WTC11 (cell line): ENCODE measurements around the gene ATP2B1. TPM values are rescaled to one million over a fixed set of nuclear protein-coding genes. Genes with fewer than 3 reads are reported as not detected.

ENCODE experiments used
- ATAC-seq: fragments of 200-7000 bp; cut with Tn5 transposase; 2 replicates; pipeline ENCODE4 v1.10.0; 2021; ENCODE audit warnings: mild to moderate bottlenecking, moderate library complexity
- CTCF ChIA-PET: fragments of 300-600 bp; sonication (Branson Sonifier 250); formaldehyde crosslinking; loops from one replicate; lab custom pipeline; 2021; ENCODE audit warnings: antibody characterized with exemption; lab: Charles Lee
- POLR2A ChIA-PET: fragments of 350-600 bp; sonication (Branson Sonifier 250); formaldehyde crosslinking; loops from one replicate; lab custom pipeline; 2021; ENCODE audit warnings: antibody characterized with exemption; lab: Charles Lee
- DNase-seq: peaks from one replicate; pipeline ENCODE4 v3.0.0; 2021; ENCODE audit warnings: low spot score
- H3K27ac Mint-ChIP-seq: 2 replicates; pipeline ENCODE4 v1.8.0; 2021; ENCODE audit warnings: mixed read lengths
- H3K27me3 Mint-ChIP-seq: 2 replicates; pipeline ENCODE4 v1.8.0; 2021; ENCODE audit warnings: low read depth, mild to moderate bottlenecking, moderate library complexity, mixed read lengths
- H3K36me3 Mint-ChIP-seq: 2 replicates; pipeline ENCODE4 v1.8.0; 2021; ENCODE audit warnings: mixed read lengths
- H3K4me1 Mint-ChIP-seq: 2 replicates; pipeline ENCODE4 v1.8.0; 2022; ENCODE audit warnings: mixed read lengths
- H3K4me3 Mint-ChIP-seq: 2 replicates; pipeline ENCODE4 v1.8.0; 2021; ENCODE audit warnings: mild to moderate bottlenecking, moderate library complexity, mixed read lengths
- H3K9me3 Mint-ChIP-seq: 2 replicates; pipeline ENCODE4 v1.8.0; 2021; ENCODE audit warnings: mixed read lengths
- ATF3 ChIP-seq: sonication (generic); formaldehyde crosslinking; conservative IDR thresholded peaks from 2 replicates; pipeline ENCODE4 v1.8.1; 2022; ENCODE audit warnings: mild to moderate bottlenecking, missing genetic modification reagents
- ATF6 ChIP-seq: sonication (generic); formaldehyde crosslinking; IDR thresholded peaks from 2 replicates; pipeline ENCODE4 v1.8.1; 2023; ENCODE audit warnings: mild to moderate bottlenecking, missing genetic modification reagents
- E2F1 ChIP-seq: sonication (generic); formaldehyde crosslinking; IDR thresholded peaks from 2 replicates; pipeline ENCODE4 v1.8.0; 2022; ENCODE audit warnings: mild to moderate bottlenecking, missing genetic modification reagents
- ELF4 ChIP-seq: sonication (generic); formaldehyde crosslinking; IDR thresholded peaks from 2 replicates; pipeline ENCODE4 v1.8.1; 2022; ENCODE audit warnings: low read depth, mild to moderate bottlenecking, moderate library complexity, missing genetic modification reagents
- ETV6 ChIP-seq: sonication (generic); formaldehyde crosslinking; IDR thresholded peaks from 2 replicates; pipeline ENCODE4 v1.8.1; 2022; ENCODE audit warnings: mild to moderate bottlenecking, missing genetic modification reagents
- FOXP4 ChIP-seq: sonication (generic); formaldehyde crosslinking; IDR thresholded peaks from 2 replicates; pipeline ENCODE4 v1.8.0; 2022; ENCODE audit warnings: mild to moderate bottlenecking, missing genetic modification reagents
- KAT7 ChIP-seq: sonication (generic); formaldehyde crosslinking; IDR thresholded peaks from 2 replicates; pipeline ENCODE4 v1.8.1; 2023; ENCODE audit warnings: missing genetic modification reagents, mild to moderate bottlenecking, borderline replicate concordance
- MYBL2 ChIP-seq: sonication (generic); formaldehyde crosslinking; IDR thresholded peaks from 2 replicates; pipeline ENCODE4 v1.8.1; 2023; ENCODE audit warnings: mild to moderate bottlenecking, moderate library complexity, missing genetic modification reagents
- NFATC4 ChIP-seq: fragments of 250-450 bp; sonication (Bioruptor Pico); IDR thresholded peaks from 2 replicates; pipeline ENCODE4 v1.9.0; 2021; ENCODE audit warnings: mild to moderate bottlenecking
- PRRX2 ChIP-seq: fragments of 250-450 bp; sonication (Bioruptor Pico); IDR thresholded peaks from 2 replicates; pipeline ENCODE4 v1.8.0; 2021; ENCODE audit warnings: mild to moderate bottlenecking
- RORB ChIP-seq: fragments of 250-450 bp; sonication (Bioruptor Pico); IDR thresholded peaks from 2 replicates; pipeline ENCODE4 v1.9.0; 2021; ENCODE audit warnings: mild to moderate bottlenecking
- SMAD3 ChIP-seq: sonication (generic); formaldehyde crosslinking; IDR thresholded peaks from 2 replicates; pipeline ENCODE4 v1.8.0; 2022; ENCODE audit warnings: missing genetic modification reagents, mild to moderate bottlenecking, borderline replicate concordance
- SMAD4 ChIP-seq: sonication (generic); formaldehyde crosslinking; IDR thresholded peaks from 2 replicates; pipeline ENCODE4 v1.8.0; 2022; ENCODE audit warnings: mild to moderate bottlenecking, missing genetic modification reagents
- ZBTB21 ChIP-seq: sonication (generic); formaldehyde crosslinking; IDR thresholded peaks from 2 replicates; pipeline ENCODE4 v1.8.1; 2023; ENCODE audit warnings: mild to moderate bottlenecking, missing genetic modification reagents, borderline replicate concordance
- total RNA-seq: library from RNA; stranded (reverse); gene quantifications from 3 replicates; pipeline ENCODE4 v1.2.3, GENCODE V29; 2021
- TF ChIP-seq, protein P1 (sequence below): fragments of 200-600 bp; IDR thresholded peaks from 2 replicates; pipeline ENCODE4 v1.8.0; 2022; ENCODE audit warnings: antibody characterized with exemption
- TF ChIP-seq, protein P2 (sequence below): sonication (generic); formaldehyde crosslinking; IDR thresholded peaks from 2 replicates; pipeline ENCODE4 v1.8.0; 2022; ENCODE audit warnings: mild to moderate bottlenecking, missing genetic modification reagents
- TF ChIP-seq, protein P3 (sequence below): fragments of 250-450 bp; sonication (Bioruptor Pico); IDR thresholded peaks from 2 replicates; pipeline ENCODE4 v1.9.0; 2021; ENCODE audit warnings: mild to moderate bottlenecking
- TF ChIP-seq, protein P4 (sequence below): sonication (generic); formaldehyde crosslinking; IDR thresholded peaks from 2 replicates; pipeline ENCODE4 v1.8.1; 2023; ENCODE audit warnings: mild to moderate bottlenecking, moderate library complexity, missing genetic modification reagents
- TF ChIP-seq, protein P5 (sequence below): fragments of 250-450 bp; sonication (Bioruptor Pico); conservative IDR thresholded peaks from 2 replicates; pipeline ENCODE4 v1.9.0; 2021; ENCODE audit warnings: mild to moderate bottlenecking

Gene ATP2B1
- total RNA-seq, 1 experiment from 2014 or later, result 31.7 TPM

GRCh38 chr12:89697296-89697695, 11.3 kb downstream of the ATP2B1 start (continued):
- no peak for TF ChIP-seq FOXP4 (CRISPR knock-in tag)
- no peak for TF ChIP-seq NFATC4 (CRISPR knock-in tag)
- TF ChIP-seq, protein P1, sequence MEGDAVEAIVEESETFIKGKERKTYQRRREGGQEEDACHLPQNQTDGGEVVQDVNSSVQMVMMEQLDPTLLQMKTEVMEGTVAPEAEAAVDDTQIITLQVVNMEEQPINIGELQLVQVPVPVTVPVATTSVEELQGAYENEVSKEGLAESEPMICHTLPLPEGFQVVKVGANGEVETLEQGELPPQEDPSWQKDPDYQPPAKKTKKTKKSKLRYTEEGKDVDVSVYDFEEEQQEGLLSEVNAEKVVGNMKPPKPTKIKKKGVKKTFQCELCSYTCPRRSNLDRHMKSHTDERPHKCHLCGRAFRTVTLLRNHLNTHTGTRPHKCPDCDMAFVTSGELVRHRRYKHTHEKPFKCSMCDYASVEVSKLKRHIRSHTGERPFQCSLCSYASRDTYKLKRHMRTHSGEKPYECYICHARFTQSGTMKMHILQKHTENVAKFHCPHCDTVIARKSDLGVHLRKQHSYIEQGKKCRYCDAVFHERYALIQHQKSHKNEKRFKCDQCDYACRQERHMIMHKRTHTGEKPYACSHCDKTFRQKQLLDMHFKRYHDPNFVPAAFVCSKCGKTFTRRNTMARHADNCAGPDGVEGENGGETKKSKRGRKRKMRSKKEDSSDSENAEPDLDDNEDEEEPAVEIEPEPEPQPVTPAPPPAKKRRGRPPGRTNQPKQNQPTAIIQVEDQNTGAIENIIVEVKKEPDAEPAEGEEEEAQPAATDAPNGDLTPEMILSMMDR, result no peak
- TF ChIP-seq, protein P2, sequence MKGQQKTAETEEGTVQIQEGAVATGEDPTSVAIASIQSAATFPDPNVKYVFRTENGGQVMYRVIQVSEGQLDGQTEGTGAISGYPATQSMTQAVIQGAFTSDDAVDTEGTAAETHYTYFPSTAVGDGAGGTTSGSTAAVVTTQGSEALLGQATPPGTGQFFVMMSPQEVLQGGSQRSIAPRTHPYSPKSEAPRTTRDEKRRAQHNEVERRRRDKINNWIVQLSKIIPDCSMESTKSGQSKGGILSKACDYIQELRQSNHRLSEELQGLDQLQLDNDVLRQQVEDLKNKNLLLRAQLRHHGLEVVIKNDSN (CRISPR knock-in tag), result no peak
- TF ChIP-seq ZBTB21 (CRISPR knock-in tag), result no peak

- ATAC-seq, result no peak
- POLR2A ChIA-PET, result no interaction called here
These were observed 12.8 kb downstream of the ATP2B1 start for GRCh38 chr12:89695830-89696229.

GRCh38 chr12:89695100-89695499, 13.5 kb downstream of the ATP2B1 start:
- DNase-seq (no peak), ATAC-seq (no peak)
- Mint-ChIP-seq H3K36me3 (no peaks in the 10 kb centered on the region), H3K9me3 (no peaks in the 10 kb centered on the region), H3K27me3 (no peaks in the 10 kb centered on the region), H3K4me3 (no peak overlapping the region), H3K27ac (no peak overlapping the region), H3K4me1 (peaks cover 35% of the 10 kb centered on the region)
- ChIA-PET POLR2A (no interaction called here), CTCF (no interaction called here)
- TF ChIP-seq, protein P3, sequence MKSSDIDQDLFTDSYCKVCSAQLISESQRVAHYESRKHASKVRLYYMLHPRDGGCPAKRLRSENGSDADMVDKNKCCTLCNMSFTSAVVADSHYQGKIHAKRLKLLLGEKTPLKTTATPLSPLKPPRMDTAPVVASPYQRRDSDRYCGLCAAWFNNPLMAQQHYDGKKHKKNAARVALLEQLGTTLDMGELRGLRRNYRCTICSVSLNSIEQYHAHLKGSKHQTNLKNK (CRISPR knock-in tag), result no peak
- TF ChIP-seq RORB (CRISPR knock-in tag) (no peak), ATF6 (no peak), ELF4 (CRISPR knock-in tag) (no peak), ETV6 (CRISPR knock-in tag) (no peak), E2F1 (CRISPR knock-in tag) (no peak), PRRX2 (CRISPR knock-in tag) (no peak), MYBL2 (CRISPR knock-in tag) (no peak)
- TF ChIP-seq, protein P4, sequence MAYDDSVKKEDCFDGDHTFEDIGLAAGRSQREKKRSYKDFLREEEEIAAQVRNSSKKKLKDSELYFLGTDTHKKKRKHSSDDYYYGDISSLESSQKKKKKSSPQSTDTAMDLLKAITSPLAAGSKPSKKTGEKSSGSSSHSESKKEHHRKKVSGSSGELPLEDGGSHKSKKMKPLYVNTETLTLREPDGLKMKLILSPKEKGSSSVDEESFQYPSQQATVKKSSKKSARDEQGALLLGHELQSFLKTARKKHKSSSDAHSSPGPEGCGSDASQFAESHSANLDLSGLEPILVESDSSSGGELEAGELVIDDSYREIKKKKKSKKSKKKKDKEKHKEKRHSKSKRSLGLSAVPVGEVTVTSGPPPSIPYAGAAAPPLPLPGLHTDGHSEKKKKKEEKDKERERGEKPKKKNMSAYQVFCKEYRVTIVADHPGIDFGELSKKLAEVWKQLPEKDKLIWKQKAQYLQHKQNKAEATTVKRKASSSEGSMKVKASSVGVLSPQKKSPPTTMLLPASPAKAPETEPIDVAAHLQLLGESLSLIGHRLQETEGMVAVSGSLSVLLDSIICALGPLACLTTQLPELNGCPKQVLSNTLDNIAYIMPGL (CRISPR knock-in tag), result no peak
- TF ChIP-seq, protein P1, result no peak

More at GRCh38 chr12:89695830-89696229, 12.8 kb downstream of the ATP2B1 start:
- H3K27ac Mint-ChIP-seq, result 0 out of 2 replicates have a peak overlapping the region, but pooled peaks have one; percentile 23
- peaks cover 37% of the 10 kb centered on the region for H3K4me1 Mint-ChIP-seq
- CTCF ChIA-PET, result no interaction called here
- H3K36me3 Mint-ChIP-seq, result no peaks in the 10 kb centered on the region
- DNase-seq, result no peak
- TF ChIP-seq SMAD3 (CRISPR knock-in tag) (no peak), ATF3 (CRISPR knock-in tag) (no peak), SMAD4 (CRISPR knock-in tag) (no peak), KAT7 (CRISPR knock-in tag) (no peak)
- TF ChIP-seq, protein P5, sequence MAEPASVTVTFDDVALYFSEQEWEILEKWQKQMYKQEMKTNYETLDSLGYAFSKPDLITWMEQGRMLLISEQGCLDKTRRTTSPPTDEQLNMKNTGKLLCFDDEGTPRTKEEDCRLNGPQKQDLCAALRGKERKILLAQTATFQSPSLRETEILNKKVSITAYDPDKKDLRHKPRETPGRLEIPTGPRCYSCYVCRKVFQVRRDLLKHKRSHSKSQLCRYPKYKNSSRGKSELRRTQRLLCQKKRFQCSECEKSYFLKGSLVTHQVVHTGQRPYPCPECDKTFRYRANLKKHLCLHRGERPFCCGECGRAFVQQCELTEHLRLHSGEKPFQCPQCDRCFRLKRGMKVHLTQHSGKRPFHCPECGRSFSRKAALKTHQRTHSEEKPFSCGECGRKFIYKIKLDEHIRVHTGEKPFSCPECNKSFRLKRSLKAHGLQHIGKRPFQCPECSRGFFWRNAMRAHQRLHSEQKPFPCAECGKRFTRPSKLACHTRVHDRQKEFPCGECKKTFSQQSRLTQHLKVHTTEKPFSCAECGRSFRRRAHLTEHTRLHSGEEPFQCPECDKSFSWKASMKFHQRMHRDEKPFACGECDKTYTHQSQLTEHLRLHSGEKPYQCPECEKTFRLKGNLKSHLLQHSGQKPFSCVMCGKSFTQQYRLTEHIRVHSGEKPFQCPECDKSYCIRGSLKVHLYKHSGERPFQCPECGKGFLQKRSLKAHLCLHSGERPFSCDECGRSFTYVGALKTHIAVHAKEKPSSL, result no peak
- TF ChIP-seq, all 79 proteins: peak for 0
- no peak overlapping the region for H3K4me3 Mint-ChIP-seq
- H3K9me3 Mint-ChIP-seq, result no peaks in the 10 kb centered on the region
- no peaks in the 10 kb centered on the region for H3K27me3 Mint-ChIP-seq
